Stimulated activated CD8-positive, alpha-beta memory T cell treated with anti-CD3 and anti-CD28 coated beads, Interleukin-4, amount 100 ng/mL, for 24 hours (primary cell): Measurements from ENCODE around the gene RGS7.

Experiments used
- DNase-seq: peaks from one replicate; pipeline ENCODE4 v3.0.0-alpha.2; 2020; ENCODE audit warnings: low read depth

RGS7 gene

GRCh38 chr1:241079047-241079446 is 278.0 kb downstream of the RGS7 start:
- no peak for DNase-seq

DNA sequence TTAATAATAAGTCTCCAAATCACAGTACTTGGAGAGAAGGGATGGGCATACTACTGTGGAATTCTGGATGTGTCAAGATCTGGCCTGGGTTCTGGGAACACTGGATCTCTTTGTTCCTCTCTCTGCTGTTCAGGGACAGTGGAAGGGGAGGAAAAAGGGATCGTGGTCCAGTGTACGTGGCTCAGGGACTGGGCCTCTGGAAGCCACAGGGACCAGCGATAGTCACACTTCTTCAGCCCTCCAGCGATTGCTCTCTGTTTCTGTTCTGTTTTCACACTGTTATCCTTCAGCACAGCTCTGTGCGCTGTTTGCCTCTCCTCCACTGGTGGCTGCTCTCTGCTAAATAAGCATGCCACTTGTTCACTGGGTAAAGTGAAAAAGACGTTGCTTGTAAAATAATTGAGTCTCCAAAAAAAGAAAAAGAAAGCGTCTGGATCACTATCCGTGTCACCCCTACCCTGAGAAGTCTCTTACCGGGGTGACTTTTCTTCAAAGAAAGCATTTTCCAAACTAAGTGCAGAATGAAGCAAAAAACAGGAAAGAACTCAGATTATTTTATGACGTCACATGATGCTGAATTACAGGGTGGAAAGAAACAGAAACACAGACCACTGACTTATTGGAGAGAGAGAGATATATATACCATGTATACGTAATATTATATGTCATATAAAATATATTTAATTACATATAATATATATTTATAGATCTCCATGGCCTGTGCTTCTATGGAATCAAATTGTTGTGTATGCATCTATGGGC is 279.4 kb downstream of the RGS7 start:
- DNase-seq: no peak

- DNase-seq: no peak
Observed at GRCh38 chr1:241074507-241074906, 282.5 kb downstream of the RGS7 start.

- no peak for DNase-seq
Observed at GRCh38 chr1:241068359-241068758, 288.6 kb downstream of the RGS7 start.

- no peak for DNase-seq
Observed at GRCh38 chr1:241063276-241063675, 293.7 kb downstream of the RGS7 start.

DNA sequence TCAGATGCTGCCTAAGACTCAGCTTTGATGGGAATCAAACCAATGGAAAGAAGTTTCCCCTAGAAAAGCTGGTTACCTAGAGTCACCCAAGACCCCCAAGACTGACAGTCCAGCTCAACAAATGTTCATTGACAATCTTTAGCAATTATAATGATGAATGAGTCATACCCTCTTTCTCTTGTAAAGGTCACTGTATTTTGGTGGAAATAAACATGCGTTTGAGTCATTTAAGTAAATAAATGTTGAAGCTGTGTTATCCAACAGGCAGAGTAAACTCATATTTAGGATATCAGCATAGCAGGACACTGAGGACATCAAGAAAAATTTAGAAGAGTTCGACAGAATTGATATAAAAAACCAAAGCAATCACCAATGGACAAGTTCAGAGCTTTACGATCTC is 295.9 kb downstream of the RGS7 start:
- no peak for DNase-seq

DNA sequence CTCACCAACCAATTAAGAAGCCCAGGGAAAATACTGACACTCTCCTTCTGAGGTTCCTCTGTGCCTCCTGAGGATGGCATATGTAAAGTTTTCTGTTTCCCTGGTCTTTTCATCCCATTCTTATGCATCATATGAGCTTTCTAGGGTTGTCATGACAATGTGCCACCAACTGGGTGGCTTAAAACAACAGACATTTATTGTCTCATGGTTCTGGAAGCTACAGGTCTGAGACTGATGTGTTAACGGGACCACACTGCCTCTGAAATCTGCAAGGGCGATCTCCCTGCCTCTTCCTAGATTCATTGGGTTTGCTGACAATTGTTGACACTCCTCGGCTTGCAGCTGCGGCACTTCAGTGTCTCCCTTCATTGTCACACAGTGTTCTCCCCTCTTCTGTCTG is 308.4 kb downstream of the RGS7 start:
- DNase-seq: no peak

- no peak for DNase-seq
Observed at GRCh38 chr1:241045659-241046058, 311.3 kb downstream of the RGS7 start.

- no peak for DNase-seq
Observed at GRCh38 chr1:241034203-241034936, 322.6 kb downstream of the RGS7 start.

GRCh38 chr1:241024834-241025233 is 332.2 kb downstream of the RGS7 start:
- no peak for DNase-seq

GRCh38 chr1:241022366-241022765 is 334.6 kb downstream of the RGS7 start:
- no peak for DNase-seq

GRCh38 chr1:241020851-241021697 is 335.9 kb downstream of the RGS7 start:
- DNase-seq: no peak

DNA sequence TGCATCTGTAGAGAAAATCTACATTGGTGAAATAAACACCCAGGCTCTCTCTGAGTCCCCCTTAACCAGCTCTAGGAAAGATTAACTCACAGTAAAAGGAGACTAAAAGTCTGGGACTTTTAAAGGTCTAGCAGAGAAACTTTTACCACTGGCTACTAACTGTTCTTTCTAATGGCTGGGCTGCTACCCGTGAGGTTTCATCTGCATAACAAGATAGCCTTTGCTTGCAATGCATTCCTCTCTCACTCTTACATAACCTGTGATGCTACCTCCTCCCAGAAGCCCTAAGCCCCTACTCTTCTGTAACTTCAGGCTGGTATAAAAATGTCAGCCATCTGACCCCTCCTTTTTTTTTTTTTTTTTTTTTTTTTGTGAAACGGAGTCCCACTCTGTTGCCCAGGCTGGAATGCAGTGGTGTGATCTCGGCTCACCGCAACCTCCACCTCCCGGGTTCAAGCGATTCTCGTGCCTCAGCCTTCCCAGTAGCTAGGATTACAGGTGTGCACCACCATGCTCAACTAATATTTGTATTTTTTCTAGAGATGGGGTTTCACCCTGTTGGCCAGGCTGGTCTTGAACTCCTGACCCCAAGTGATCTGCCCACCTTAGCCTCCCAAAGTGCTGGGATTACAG is 344.2 kb downstream of the RGS7 start:
- no peak for DNase-seq

- no peak for DNase-seq
Observed at GRCh38 chr1:241007668-241008067, 349.3 kb downstream of the RGS7 start.

- no peak for DNase-seq
Observed at GRCh38 chr1:240999826-241000225, 357.2 kb downstream of the RGS7 start.

DNA sequence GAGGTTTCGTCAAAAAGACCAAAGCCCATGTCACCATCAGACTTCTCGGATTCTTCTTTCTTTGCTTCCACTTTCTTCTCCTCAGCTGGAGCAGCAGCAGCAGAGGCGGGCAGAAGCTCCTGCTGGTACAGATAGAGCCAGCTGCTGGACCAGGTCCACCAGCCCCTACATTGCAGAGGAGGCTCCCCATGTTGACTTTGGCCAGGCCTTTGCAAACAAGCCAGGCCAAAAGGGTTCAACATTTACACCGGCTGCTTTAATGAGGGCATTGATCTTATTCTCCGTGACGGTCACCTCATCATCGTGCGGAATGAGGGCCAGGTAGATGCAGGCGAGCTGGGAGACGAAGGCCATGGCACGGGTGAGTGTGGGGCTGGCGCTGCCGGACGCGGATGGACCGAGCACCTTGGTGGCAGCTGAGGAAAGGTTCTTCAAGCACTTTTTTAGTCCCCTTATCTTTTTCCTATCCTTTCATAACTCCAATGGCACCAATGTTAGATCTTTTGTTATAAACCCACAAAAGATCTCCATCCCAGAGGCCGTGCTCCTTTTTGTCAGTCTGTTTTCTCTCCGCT is 358.5 kb downstream of the RGS7 start:
- DNase-seq: no peak

DNA sequence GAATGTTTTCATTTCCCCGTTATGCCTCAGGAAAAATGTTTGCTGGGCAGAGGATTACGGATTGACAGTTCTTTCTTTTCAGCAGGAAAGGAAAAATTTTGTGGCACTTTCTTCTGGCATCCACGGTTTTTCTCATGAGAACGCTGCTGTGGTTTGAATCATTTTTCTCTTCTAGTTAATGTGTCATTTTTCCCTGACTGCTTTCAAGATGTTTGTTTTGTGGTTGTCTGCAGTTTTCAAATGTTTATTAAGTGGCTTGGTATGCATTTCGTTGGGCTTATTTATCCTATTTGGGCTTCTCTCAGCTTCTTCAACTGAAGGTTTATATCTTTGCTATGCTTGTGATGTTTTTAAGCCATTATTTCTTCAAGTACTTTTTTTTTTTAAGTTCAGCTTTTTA is 359.0 kb downstream of the RGS7 start:
- DNase-seq: no peak

GRCh38 chr1:240993004-240993403 is 364.0 kb downstream of the RGS7 start:
- DNase-seq: no peak

- no peak for DNase-seq
Observed at GRCh38 chr1:240991230-240991629, 365.8 kb downstream of the RGS7 start.

- no peak for DNase-seq
Observed at GRCh38 chr1:240987928-240988327, 369.1 kb downstream of the RGS7 start.

- DNase-seq: no peak
Observed at GRCh38 chr1:240985081-240985480, 371.9 kb downstream of the RGS7 start.

DNA sequence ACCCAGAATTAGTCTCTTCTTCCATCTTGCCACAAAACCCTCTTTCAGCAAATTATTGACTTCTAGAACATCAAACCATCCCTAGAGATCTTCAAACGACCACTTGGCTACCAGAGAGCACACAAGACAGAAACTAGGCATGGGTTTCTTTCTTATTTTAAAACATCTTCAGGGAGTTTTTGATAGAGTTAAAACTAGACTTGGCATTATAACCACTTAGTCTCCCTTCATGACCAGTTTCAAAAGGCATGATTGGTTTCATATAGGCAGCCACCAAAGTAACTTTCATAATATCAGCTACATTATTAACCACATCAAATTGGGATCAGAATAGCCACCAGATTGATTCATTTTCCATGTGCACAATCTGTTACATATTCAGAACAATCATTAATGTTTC is 376.7 kb downstream of the RGS7 start:
- DNase-seq: no peak
